HG03571 (cell line): Measurements from ENCODE around the gene RPL7A.
"Not testable (repeated sequence)": the region's sequence is repeated elsewhere in the genome, so short reads cannot be mapped to it uniquely, and the experiment has no call there.

Source experiments
- ATAC-seq: cut with Tn5 transposase; IDR thresholded peaks from one replicate; pipeline ENCODE4 v1.9.1; 2021; ENCODE audit not compliant: unreplicated experiment

The RPL7A gene

GRCh38 chr9:133347985-133348717 is at the start of gene RPL7A, which contains the start of gene MED22:
Gene RPL7A, plus strand, starts transcription at chr9:133348218. Its CDS starts 26 bp downstream, at chr9:133348244.
Gene MED22, minus strand, starts transcription at chr9:133348131. Its CDS starts 1,469 bp downstream, at chr9:133346662.
- peak; percentile 76 for ATAC-seq

GRCh38 chr9:133299996-133300395 is 48.0 kb upstream of the RPL7A start:
- not testable (repeated sequence) for ATAC-seq

- no peak for ATAC-seq
Measured at GRCh38 chr9:133301253-133302230, 46.5 kb upstream of the RPL7A start.

GRCh38 chr9:133303266-133304157 is 44.5 kb upstream of the RPL7A start:
- no peak for ATAC-seq

GRCh38 chr9:133304158-133304470 is 43.9 kb upstream of the RPL7A start:
- no peak for ATAC-seq

- no peak for ATAC-seq
Measured at GRCh38 chr9:133304477-133305377, 43.3 kb upstream of the RPL7A start.

- no peak for ATAC-seq
Measured at GRCh38 chr9:133305731-133306130, 42.3 kb upstream of the RPL7A start.

- no peak for ATAC-seq
Measured at GRCh38 chr9:133306242-133307204, 41.5 kb upstream of the RPL7A start.

- no peak for ATAC-seq
Measured at GRCh38 chr9:133307301-133307700, 40.7 kb upstream of the RPL7A start.

GRCh38 chr9:133309608-133310007 is 38.4 kb upstream of the RPL7A start:
- ATAC-seq: no peak

GRCh38 chr9:133315997-133316396 is 32.0 kb upstream of the RPL7A start:
- no peak for ATAC-seq

- ATAC-seq: not testable (repeated sequence)
Measured at GRCh38 chr9:133317551-133317950, 30.5 kb upstream of the RPL7A start.

GRCh38 chr9:133320421-133320881 is 27.6 kb upstream of the RPL7A start:
- no peak for ATAC-seq

GRCh38 chr9:133321411-133321935 is 26.5 kb upstream of the RPL7A start:
- ATAC-seq: no peak

GRCh38 chr9:133322701-133323100 is 25.3 kb upstream of the RPL7A start:
- no peak for ATAC-seq

GRCh38 chr9:133323211-133323610 is 24.8 kb upstream of the RPL7A start:
- no peak for ATAC-seq

- no peak for ATAC-seq
Measured at GRCh38 chr9:133323991-133324703, 23.9 kb upstream of the RPL7A start.

- ATAC-seq: not testable (repeated sequence)
Measured at GRCh38 chr9:133327021-133327420, 21.0 kb upstream of the RPL7A start.
